NCI-H2029 (cell line): ENCODE data around the gene CDHR4.
"Not testable (repeated sequence)": the region's sequence is repeated elsewhere in the genome, so short reads cannot be mapped to it uniquely, and the experiment has no call there.

Experiments used
- DNase-seq: peaks from one replicate; lab custom pipeline; 2025; lab: John Stamatoyannopoulos, UW

The CDHR4 gene

DNA sequence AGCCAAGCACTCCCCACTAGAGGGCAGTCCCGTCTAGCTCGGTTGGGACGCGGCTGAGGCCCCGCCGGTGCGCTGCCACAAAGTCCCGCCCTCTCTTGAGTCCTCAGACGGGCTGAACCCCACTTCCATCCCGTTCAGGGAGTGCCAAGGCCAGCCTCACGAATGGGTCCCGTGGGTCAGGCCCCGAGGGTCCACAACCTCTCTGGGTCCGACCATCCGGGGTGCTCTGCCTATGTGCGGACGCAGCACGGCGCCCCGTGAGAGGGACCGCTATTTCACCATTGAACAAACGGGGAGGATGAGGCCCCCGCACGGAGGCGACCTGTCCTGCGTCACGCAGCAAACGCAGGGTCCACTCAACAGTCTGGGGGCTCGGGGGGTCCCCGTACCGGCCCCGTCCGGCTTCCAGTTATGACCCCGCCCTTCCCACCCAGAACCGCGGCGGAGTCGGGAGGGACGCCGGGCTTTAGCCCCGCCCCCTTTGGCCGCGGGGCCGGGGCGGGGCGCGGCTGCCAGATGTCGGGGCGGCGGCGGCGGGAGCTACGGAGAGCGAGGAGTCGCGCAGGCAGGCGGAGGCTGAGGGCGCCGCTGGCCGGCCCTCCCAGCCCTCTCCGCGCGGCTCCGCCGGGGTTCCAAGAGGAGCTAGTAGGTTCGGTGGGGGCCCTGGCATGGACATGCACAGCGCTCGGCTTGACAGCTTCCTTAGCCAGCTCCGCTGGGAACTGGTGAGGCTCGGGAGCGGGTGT is 3.2 kb upstream of the CDHR4 start, which contains the start of gene INKA1:
TSS of gene INKA1 (plus strand) at position 543 of the 746 bp plus-strand sequence. CDS start at position 675, 132 bp downstream.
- DNase-seq, result peak; percentile 61

DNA sequence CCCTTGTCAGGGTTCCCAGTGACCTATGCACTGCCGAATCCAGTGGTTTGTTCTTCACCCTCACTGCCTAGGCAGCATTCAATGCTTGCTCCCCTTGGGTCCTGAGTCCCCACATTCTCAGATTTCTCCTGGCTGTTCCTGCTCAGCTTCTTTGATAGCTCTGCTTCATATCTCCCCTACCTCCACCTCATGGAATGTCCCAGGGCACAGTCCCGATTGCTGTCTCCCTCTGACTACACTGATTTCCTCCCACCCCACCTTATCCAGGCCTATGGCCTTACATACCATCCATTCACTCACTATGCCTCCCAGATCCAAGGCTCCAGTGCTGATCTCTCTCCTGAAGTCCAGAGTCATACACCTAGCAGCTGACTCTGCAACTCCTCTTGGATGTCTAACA is 1.5 kb upstream of the CDHR4 start:
- no peak for DNase-seq

DNA sequence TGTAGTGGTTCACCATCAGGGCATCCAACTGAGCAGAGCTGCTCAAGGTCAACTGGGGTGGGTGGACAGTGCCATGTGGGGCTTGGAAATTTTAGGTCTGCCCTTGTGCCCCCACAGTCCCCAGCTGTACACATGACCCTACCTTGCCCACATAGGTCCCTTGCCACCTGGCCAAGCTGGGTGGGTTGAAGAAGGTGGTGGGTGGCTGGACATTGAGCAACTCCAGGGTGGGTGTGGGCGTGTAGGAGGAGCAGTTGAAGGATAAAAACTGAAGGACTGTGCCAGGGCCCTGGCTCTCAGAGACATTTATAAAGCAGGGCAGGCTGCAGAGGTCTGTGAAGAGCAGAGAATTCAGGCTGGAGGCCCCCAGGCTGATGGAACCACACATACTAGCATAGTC is 568 bp downstream of the CDHR4 start:
- DNase-seq, result no peak

GRCh38 chr3:49794926-49795905 is 4.5 kb downstream of the CDHR4 start:
- no peak for DNase-seq

DNA sequence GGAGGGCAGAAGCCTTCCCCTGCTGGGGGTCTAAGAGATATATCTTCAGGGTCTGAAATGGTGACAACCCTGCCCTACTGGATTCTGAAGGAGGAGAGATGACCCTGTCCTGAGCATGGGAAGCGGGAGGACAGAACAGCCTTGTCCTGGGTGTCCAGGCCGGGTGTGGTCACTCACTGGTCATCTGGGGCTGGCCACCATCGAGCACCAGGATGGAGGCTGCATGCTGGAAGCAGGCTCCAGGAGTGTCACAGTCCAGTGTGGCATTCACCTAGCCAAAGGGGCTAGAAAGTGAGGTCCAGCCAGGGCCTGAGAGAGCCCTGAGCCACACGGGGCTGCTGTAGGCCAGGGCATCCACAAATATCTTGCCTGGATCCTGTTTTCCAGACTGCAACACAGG is 5.2 kb downstream of the CDHR4 start:
- no peak for DNase-seq

GRCh38 chr3:49793486-49794085 is 6.1 kb downstream of the CDHR4 start:
- DNase-seq, result no peak

- no peak for DNase-seq
These were observed 7.1 kb downstream of the CDHR4 start for GRCh38 chr3:49792371-49793150.

GRCh38 chr3:49791571-49791970 is 8.1 kb downstream of the CDHR4 start:
- DNase-seq, result no peak

DNA sequence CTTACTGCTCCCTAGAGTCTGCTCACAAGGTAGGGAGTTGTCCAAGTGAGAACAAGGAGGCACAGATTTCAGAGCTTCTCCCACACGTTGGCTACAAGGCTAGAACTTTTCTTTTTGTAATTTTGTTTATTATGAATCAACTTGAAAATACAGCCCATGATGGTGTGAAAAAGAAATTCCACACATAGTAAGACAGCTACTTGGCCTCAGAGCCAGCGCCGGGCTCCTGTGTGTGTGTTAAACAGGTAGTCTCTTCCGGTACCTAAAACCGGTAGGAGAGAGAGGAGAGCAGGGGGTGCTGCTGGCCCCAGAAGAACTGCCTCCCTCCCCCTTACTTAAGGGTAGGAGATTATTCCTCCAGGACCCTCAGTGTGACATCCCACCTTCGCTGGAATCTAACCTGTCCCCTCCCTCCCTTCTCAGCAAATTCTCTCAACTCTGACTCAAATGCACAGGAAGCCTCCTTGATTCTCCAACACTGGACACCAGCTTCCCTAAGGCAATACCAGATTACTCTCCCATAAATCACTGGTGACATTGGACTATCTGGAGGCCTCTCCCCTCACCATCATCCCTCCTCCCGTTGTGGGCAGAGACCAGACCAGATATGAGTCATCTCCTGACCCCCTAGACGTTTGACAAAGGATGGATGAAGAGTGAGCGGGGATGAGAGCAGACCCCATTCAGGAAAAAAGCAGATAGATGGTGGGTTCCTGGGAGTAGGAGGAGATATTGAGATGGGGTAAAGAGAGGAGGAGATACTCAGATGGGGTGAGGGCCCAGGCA is 8.9 kb downstream of the CDHR4 start:
- no peak for DNase-seq

DNA sequence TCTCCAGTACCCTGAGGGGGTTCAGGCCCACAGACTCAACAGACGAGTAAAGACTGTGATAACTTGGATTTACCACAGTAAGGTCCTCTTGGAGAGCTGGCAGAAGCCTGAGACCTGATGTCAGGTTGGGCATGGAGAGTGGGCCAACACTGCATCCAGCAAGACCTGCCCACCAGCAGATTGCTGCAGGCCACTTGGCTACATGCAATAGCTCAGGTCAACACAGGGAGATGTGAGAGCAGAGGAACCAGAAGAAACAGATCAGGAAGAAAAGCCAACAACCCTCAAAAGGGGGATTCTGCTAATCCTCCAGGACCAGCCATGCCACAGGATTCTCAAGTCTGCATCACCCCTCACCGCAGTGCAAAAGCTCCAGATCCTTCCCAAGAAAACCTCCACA is 11.6 kb downstream of the CDHR4 start:
- no peak for DNase-seq

GRCh38 chr3:49787536-49787935 is 12.1 kb downstream of the CDHR4 start:
- DNase-seq, result no peak

DNA sequence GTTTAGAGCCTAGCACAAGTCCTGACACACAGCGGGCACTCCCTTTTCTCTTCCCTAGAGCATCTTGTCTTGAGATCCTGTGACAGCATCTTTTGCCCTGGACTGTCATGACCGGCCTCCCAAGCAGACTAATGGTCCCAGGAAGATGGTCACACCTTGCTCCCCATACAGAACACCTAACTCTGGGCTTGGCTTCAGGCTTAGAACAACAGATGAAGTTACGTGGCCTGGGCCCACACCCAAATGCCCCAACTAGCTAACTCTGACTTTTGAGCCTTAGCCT is 12.6 kb downstream of the CDHR4 start:
- no peak for DNase-seq

- DNase-seq, result peak; percentile 98
These were observed 13.1 kb downstream of the CDHR4 start, which contains the start of gene IP6K1 for GRCh38 chr3:49786357-49787181. IP6K1 (minus strand) TSS chr3:49786542; CDS start chr3:49748040, 38,502 bp downstream.

DNA sequence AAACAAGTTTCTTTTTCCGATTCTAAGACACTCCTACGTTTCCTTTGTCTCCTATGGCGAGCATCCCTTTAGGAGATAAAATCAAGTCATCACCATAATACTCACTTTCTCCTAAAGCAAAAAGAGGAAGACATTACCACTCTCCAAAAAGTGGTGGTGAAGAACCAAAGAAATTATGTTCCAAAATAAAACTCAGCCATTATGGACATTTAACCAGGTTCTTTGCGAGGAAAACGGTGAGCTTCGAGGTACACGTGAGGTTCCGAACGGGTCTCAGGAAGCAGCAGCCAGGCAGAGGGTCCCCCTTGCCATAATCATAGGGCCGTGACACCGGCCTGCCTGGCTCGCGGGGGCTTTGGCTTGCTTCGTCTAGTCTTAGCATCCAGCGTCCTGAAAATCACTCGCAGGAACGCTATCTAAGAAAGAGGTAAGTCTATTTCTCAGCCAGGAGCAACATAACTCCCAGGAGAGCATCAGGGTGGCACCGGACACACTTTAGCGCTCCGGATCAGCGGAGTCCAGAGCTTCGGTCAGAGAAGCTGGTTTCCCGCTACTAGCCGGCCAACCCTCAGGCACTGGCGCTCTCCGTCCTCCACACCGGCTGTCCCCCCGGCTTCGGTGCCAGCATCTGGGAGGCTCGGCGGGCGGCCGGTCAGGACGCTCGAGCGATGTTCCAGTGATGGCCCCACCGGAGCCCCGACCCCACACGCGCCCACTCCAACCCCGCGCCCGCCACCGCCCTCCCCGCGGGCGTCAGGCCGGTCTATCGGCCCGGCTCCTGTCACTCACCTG is 13.9 kb downstream of the CDHR4 start:
- DNase-seq, result no peak

DNA sequence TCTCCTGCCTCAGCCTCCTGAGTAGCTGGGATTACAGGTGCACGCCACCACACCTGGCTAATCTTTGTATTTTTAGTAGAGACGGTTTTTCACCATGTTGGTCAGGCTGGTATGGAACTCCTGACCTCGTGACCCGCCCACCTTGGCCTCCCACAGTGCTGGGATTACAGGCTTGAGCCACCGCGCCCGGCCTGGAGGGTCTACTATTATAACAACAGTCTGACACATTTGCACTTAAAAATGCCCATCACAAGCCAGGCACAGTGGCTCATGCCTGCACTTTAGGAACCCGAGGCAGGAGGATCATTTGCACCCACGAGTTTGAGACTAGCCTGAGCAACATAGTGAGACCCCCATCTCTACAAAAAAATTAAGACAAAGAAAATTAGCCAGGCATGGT is 17.4 kb downstream of the CDHR4 start:
- not testable (repeated sequence) for DNase-seq

- no peak for DNase-seq
These were observed 18.1 kb downstream of the CDHR4 start for GRCh38 chr3:49781415-49782199.

- not testable (repeated sequence) for DNase-seq
These were observed 18.7 kb downstream of the CDHR4 start for GRCh38 chr3:49780975-49781365.
